Renal cortical epithelial cell (primary cell): Measurements from ENCODE around the gene ARSK. TPM values are rescaled to one million over a fixed set of nuclear protein-coding genes. Genes with fewer than 3 reads are reported as not detected.
A peak's percentile ranks its signal among the peaks of the same experiment; 100 is the strongest.
"Not testable (repeated sequence)": the region's sequence is repeated elsewhere in the genome, so short reads cannot be mapped to it uniquely, and the experiment has no call there.

Source experiments
- DNase-seq: peaks from one replicate; pipeline ENCODE4 v3.0.0-alpha.2; 2011; ENCODE audit warnings: low read depth
- total RNA-seq: library from RNA; depleted of rRNA; stranded (reverse); fragments of >200 nt; gene quantifications from 2 replicates; pipeline ENCODE4 v1.2.3, GENCODE V29; 2014

ARSK gene
- total RNA-seq, 1 donor from 2014 or later: 11.7 TPM

DNA sequence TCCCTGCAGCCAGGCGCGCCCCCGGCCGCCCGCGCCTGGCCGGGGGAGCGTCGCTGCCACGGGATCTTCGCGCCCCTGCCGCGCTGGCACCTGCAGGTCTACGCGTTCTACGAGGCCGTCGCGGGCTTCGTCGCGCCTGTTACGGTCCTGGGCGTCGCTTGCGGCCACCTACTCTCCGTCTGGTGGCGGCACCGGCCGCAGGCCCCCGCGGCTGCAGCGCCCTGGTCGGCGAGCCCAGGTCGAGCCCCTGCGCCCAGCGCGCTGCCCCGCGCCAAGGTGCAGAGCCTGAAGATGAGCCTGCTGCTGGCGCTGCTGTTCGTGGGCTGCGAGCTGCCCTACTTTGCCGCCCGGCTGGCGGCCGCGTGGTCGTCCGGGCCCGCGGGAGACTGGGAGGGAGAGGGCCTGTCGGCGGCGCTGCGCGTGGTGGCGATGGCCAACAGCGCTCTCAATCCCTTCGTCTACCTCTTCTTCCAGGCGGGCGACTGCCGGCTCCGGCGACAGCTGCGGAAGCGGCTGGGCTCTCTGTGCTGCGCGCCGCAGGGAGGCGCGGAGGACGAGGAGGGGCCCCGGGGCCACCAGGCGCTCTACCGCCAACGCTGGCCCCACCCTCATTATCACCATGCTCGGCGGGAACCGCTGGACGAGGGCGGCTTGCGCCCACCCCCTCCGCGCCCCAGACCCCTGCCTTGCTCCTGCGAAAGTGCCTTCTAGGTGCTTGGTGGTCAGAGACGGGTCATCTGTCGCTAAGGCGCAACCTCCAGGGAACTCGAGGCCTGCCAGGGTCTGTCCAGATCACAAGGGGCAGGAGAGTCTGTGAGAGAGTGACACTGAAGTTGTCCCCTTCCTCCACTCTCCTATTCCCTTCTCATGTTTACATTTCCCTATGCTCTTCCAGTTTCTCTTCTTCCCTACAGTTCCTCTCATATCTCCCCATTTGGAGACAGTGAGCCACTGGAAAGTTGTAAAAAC lies 66.3 kb downstream of the ARSK start:
- DNase-seq: no peak

DNA sequence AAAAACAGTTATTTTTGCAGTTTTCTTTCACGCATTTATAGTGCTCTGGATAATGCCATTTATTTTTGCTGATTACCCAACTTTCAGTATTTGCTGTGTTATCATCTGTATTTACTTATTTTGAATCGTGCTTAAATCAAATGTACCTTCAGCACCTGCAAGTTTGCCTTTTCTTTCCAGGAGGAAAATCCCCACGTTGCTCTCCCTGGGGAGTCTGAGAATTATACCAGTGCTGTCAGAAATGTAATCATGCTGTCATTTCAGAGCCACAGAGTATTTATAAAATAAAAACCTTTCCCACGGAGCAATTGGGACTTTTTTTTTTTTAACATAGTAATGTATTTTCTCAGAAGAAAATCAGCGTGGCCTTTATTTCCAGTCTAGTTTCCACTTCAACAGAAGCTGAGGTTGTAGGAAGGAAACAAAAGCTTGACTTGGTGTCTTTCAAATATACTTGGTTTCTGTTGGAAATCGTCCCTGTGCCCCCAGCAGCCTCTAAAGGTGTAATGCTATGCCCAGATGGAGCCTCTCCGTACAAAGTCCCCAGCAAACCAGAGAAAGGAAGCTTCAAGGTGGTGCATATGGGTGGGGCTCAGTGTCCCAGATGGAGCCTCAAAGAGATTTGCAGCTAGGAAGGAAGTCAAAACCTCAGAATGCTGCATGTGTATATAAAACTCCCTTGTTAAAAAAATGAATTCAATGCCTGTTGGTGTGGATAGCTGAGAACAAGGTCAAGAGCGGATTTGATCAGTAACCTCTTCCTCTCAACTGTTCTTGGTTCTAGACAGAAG lies 67.1 kb downstream of the ARSK start:
- no peak for DNase-seq

DNA sequence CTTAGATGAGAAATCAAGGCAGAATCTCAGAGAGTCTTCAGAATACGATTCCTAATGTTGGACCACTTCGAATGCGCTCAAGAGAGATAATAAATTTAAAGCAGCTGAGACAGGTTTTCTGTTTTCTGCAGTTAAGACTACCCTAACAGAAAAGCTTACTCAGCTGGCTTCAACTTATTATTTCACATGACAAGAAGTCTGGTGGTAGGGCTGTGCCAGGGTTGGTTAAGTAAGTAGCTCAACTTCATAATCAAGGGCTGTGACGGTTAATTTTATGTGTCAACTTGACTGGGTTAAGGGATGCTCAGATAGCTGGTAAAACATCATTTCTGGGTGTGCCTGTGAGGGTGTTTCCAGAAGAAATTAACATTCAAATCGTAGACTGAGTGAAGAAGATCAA lies 68.8 kb downstream of the ARSK start:
- no peak for DNase-seq

DNA sequence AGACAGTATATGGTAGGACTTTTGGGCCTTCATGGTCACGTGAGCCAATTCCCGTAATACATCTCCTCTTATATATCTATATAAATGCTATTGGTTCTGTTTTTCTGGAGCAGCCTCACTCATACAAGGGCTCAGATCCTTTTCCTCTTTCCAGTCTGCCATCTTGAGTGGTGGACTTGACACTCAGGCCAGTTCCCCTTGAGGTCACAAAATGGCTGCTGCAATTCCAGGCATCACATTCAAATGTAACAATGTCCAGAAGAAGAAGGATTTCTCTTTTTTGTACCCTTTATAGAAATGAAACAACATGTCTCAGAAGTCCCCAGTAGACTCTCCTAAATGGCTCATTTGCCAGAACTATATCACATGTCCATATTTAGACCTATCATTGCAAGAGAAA lies 69.5 kb downstream of the ARSK start:
- no peak for DNase-seq

DNA sequence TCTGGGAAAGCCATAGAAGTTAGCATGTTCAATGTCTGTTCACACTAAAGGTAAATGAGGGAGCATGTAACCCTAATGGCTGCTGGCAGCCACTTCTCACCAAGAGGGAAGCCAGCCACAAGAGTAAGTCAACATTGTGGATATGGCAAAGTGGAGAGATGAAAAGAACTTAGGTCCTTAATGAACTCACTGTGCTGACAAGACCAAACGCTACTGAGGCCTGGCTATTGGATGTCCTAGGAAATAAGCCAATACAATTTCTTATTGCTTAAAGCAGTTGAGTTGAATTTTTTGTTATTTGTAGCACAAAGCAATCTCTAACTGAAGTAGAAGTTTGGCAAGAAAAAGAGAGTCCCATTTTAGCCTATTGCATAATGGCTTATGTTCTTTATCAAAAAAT lies 71.8 kb downstream of the ARSK start:
- DNase-seq: no peak

DNA sequence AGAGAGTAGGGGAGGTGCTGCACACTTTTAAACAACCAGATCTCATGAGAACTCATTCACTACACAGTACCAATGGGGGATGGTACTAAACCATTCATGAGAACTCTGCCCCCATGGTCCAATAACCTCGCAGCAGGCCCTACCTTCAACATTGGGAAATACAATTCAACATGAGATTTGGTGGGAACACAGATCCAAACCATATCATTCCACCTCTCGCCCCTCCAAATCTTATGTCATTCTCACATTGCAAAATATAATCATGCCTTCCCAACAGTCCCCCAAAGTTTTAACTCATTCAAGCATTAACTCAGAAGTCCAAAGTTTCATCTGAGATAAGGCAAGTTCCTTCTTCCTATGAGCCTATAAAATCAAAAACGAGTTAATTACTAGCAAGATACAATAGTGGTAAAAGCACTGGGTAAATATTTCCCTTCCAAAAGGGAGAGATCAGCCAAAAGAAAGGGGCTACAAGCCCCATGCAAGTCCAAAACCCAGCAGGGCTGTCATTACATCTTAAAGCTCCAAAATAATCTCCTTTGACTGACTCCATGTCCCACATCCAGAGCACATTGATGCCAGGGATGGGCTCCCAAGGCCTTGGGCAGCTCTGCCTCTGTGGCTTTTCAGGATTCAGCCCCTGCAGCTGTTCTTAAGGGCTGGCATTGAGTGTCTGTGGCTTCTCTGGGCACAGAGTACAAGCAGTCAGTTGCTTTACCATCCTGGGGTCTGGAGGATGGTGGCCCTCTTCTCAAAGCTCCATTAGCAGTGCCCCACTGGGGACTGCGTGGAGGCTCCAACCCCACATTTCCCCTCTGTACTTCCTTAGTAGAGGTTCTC lies 73.3 kb downstream of the ARSK start:
- no peak for DNase-seq

DNA sequence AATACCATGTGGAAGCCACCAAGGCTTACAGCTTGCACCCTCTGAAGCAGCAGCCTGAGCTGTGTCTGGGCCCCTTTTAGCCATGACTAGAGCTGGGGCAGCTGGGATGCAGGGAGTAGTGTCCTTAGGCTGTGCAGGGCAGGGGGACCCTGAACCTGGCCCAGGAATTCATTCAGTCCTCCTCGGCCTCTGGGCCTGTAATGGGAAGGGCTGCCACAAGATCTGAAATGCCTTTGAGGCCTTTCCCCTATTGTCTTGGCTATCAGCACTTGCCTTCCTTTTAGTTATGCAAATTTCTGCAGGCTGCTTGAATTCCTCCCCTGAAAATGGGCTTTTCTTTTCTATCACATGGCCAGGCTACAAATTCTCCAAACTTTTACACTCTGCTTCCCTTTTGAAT lies 74.0 kb downstream of the ARSK start:
- DNase-seq: no peak

DNA sequence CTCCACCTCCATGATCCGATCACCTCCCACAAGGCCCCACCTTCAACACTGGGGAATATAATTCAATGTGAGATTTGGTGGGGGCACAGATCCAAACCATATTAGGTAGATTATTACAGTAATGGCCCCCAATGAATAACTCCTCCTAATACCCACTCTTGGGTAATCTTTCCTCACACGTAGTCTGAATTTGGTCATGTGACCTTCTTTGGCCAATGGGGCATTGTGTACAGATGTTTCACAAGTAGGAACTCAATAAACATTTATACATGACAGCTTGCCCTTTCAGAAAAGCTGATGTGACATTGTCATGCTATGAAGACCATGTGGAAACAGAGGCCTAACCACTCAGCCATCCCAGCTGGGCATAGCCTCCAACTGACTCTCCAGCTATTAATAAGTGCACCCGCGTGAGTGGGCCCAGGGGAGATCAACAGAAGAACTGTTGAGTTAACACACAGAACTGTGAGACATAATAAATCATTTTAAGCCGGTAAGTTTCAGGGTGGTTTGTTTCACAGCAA lies 75.6 kb downstream of the ARSK start:
- no peak for DNase-seq

DNA sequence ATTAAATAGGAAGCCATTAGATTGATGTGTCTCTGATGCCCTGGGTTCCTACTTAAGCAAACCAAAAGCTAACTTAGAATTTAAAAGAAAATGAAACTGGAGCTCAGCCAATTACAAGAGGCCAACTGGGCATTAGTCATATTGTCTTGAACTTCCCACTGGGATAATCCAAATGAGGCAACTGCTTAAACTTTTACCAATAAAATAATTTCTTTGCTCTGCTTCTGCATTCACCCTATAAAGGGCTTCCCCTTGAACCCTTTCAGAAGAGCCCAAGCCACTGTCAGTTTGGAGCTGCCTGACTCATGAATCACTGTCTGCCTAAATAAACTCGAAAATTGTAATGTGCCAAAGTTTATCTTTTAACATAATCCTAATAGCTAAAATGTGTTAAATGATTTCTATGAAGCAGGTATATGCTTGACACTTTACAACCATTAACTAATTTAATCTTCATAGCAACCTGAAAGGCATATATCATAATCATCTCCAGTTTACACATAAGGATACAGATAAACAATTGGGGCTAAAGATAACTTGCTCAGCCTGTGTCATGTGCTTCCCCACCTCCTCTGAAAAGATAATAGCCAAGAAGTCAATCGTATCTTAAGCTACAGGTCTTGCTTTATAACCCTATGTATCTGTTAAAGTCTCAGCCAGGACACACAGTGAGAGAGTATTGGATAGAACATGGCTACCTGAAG lies 76.5 kb downstream of the ARSK start:
- DNase-seq: peak; percentile 90

DNA sequence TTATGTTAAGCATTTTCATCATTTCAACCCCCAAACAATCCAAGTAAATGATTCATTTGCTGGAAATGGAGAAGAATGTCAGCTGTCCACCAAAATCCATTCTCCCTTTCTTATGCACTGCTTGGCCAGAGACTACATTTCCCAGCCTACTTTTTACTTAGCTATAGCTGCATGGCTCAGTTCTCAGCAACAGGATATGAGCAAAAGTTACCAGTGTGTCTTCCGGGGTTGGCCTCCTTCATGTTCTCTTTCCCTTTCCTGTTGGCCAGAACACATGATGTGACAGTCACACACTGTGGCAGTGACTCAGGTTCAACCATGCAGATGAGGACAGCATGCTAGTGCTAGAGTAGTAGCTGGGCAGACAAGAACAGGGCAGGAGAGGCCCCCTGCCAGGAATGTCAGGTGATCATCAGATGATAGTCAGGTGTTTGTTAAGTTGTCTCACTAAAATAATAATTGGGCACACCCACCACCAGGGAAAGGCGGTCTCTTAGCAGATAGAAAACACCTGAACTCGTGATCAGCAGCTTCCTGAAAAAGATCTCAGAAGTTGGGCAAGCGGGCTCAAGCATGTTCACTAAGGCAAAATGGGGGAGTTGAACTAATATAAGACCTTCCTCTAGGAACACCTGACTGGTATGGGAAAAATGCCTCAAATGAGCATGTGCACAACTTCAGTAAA lies 77.2 kb downstream of the ARSK start:
- peak; percentile 70 for DNase-seq

DNA sequence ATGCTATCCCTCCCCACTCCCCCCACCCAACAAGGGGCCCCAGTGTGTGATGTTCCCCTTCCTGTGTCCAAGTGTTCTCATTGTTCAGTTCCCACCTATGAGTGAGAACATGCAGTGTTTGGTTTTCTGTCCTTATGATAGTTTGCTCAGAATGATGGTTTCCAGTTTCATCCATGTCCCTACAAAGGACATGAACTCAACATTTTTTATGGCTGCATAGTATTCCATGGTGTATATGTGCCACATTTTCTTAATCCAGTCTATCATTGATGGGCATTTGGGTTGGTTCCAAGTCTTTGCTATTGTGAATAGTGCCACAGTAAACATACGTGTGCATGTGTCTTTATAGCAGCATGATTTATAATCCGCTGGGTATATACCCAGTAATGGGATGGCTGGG lies 78.0 kb downstream of the ARSK start:
- DNase-seq: not testable (repeated sequence)

DNA sequence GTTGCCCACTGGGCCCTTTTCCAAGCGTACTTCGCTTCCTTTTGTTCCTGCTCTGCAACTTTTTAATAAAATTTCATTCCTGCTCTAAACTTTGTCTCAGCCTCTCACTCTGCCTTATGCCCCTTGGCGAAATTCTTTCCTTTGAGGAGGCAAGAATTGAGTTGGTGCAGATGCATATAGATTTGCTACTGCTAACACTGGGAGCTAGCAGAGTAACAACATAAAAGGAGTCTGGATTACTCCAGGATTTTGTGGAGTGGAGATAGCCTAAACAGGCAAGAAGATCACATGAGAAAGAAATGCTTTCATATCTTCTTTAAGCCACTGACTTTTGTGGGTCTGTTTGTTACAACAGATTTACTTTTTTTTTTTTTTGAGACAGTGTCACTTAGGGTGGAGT lies 78.8 kb downstream of the ARSK start:
- DNase-seq: no peak

DNA sequence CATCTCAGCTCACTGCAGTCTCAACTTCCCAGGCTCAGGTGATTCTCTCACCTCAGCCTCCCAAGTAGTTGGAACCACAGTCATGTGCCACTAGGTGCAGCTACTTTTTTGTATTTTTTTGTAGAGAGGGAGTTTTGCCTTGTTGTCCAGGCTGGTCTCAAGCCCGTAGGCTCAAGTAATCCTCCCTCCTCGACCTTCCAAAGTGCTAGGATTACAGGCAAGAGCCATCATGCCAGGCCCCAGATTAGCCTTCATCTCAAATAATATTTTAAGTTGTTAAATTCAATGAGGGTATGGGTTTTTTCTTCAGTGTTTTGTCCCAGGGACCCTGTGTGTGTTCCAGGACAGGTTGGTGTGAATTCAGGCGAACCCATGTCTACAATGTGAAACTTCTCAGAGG lies 79.2 kb downstream of the ARSK start:
- no peak for DNase-seq

DNA sequence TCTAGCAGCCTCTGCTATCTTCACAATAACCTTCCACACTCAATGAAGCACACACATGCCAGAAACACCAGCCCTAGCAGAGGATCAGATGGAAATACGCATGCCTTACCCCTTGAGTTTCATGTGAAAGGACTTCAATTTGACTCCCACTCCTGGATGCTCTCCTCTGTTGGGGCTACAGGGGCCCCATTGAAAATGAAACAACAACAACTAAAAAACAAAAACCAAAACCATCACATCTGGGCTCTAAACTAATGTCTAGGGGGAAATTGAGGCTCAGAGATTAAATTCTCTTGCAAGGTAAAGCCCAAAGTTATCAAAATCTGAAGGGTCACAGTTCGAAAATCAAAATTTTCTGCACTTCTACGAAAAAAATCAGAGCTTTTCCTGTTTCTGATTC lies 83.7 kb downstream of the ARSK start:
- DNase-seq: no peak

DNA sequence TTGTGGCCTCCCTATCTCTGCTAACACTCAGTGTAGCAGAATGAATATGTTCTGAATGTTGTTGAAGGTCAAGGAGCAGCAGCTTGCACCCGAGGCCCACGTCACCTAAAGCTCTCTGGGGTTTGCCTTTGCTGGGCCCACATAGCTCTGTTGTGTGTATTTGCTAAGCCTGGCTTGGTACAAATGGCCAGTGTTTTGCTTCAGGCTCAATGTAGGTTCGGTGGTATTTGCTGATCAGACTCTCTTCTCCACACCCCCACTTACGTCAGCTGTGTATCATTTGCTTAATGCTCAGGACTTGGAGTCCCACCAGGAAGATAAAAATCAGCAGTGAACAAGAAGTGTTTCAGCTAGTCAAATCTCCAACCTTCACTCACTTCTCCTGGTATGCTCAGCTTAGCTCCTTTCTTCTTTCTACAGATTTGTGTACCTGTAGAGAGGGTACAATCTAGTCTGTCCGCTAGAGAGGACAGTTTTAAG lies 86.9 kb downstream of the ARSK start:
- peak; percentile 18 for DNase-seq

DNA sequence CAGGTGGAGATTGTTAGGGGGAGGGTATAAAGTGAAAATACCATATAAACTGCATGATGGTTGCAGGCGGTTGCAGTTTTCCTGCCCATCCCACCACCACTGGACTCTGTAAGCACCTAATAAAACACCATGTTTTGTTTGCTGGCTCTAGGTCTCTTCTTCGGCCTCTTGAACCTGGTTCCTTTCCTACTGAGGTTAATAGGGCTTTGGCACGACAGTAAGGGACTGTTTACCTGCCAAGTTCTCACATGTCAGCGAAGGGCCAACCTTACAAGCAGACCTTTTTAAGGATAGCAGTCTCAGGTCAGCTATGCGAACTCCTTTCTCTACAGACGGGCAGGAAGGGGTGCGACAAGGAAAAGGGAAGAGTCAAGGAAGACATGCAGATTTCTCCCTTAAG lies 88.3 kb downstream of the ARSK start:
- no peak for DNase-seq

DNA sequence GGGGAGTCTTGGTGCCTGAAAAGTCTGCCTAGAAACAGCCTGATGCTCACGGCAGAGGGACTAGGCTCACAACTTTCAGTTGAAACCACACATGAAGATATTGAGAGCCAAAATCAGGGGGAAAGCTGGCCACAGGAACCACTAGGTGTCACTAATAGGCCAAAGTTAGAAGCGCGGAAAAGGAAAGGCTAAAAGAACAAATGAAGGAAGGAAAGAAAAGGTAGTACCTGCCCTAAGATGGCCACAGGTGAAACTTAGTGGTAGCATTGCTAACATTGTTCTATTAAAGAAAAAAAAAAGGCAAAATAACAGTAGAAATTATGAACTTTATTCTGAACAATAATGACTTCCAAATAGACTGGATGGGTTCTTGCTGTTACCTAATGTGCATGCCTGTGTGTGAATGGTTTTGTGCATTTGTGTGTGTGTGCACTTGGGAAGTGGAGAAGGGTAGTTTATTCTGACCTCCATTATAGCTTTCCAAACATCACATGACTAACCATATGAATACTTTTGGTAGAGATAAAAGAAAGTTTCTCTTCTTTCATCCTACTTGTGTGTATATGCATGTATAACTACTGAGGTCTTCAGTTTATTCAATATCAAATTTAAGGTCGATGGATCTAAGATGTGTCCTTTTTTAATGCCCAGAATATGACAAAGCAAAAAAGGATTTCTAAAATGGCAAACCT lies 89.6 kb downstream of the ARSK start:
- peak; percentile 59 for DNase-seq

DNA sequence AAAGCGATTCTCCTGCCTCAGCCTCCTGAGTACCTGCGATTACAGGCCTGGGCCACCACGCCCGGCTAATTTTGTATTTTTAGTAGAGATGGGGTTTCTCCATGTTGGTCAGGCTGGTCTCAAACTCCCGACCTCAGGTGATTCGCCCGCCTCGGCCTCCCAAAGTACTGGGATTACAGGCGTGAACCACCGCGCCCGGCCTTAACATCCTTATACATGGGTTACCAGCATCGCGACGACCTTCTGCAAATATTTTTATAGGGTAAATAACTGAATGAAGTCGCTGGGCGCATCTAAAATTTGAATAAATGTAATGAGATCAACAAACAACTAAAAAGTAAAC lies 91.3 kb downstream of the ARSK start:
- not testable (repeated sequence) for DNase-seq

DNA sequence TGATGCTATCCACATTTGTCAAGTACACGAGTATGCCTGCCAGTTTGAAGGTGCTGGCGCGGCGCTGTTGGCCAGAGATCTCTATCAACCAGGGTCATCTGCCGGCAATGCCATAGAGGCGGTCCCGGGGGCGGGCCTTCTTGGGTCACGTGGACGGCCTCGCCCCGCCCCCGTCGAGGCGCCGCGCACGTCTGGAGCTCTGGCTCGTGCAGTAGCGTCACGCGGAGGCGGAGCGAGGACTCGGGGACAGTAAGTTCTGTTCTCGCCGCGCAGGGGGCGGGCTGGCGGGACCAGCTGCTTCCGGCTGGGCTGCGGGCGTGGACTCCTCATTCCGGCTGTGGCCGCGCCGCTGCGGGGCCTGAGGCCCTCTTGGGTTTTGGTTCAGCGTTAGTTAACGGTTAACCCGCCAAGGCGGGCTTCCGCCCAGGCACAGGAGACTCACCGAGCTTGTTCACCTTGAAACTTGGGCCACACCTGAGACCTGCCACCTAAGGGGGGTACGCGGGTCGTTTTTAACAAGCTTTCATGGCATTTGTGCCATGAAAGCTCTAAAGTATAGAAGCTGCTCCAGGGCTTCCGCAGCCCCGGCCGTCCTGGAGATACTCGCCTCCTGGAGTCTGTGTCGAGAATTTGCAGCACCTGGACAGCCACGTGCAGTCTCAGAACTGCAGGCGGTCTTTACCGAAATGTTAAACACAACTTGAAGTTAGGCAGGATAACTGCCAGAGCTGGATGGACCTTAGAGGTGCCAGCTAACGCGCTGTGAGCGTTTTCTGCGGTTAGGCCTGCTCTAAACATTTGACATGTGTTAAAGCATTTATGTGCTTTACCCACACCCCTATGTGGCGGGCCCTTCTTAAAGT lies 91.9 kb downstream of the ARSK start, which contains the start of gene RFESD:
TSS of gene RFESD (plus strand) at position 209 of the 863 bp plus-strand sequence. CDS start 5,495 bp downstream, outside the sequence.
- DNase-seq: peak; percentile 88
